NCI-H1417 treated with DMSO at 0.1 percent for 48 hours (cell line): ENCODE data around the gene WWC1.
"Not testable (repeated sequence)": the region's sequence is repeated elsewhere in the genome, so short reads cannot be mapped to it uniquely, and the experiment has no call there.

Experiments
- DNase-seq: peaks from one replicate; lab custom pipeline; 2025; lab: John Stamatoyannopoulos, UW

WWC1 gene

GRCh38 chr5:168308976-168309598 lies 17.6 kb downstream of the WWC1 start:
- no peak for DNase-seq

GRCh38 chr5:168310541-168310940 lies 19.1 kb downstream of the WWC1 start:
- not testable (repeated sequence) for DNase-seq

DNA sequence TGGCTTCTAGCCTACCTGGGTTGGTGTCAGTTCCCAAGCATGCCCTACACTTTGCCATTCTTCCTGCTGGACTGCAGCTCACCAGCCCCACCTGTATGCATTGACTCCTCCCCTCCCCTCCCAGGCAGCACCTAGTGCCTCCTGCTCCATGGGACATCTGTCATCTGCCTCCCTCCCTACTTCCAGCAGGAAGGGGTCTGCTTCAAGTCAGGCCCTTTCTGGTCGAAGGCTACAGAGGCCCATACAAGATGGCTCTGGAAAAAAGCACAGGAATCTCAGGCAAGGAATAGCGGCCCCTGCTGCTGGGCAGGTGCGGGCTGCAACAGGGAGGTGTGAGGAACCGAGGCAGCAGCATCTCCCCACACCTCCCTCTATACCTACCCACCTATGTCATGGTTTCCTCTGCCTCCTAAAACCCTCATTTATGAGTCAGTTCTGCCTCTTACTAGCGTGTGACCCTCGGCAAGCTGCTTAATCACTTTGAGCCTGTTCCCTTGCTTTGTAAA lies 19.7 kb downstream of the WWC1 start:
- no peak for DNase-seq

DNA sequence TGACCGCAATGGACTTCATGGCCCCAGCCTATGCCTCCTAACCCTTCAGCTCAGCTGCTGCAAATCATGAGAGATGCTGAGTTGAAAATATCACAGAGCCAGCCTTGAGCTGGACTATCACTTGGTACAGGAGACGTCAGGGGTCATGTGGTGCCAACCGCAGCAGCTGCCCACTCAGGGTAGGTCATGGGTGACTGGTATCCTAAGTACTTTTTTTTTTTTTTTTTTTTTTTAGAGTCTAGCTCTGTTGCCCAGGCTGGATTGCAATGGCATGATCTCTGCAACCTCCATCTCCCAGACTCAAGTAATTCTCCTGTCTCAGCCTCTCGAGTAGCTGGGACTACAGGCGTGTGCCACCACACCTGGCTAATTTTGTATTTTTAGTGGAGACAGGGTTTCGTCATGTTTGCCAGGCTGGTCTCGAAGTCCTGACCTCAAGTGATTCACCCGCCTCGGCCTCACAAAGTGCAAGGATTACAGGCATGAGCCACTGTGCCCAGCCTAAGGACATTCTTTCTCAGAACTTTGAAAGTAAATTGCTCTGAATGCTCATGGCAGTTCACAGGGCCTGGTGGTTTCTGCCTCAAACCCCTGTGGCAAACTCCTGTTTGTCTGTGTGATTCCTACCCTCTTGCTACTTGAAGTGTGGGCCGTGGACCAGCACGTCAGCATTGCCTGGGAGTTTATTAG lies 21.3 kb downstream of the WWC1 start:
- DNase-seq: no peak

GRCh38 chr5:168313596-168314204 lies 22.3 kb downstream of the WWC1 start:
- DNase-seq: no peak

- no peak for DNase-seq
Observed at GRCh38 chr5:168314735-168315411, 23.4 kb downstream of the WWC1 start.

- no peak for DNase-seq
Observed at GRCh38 chr5:168315416-168316138, 24.1 kb downstream of the WWC1 start.

DNA sequence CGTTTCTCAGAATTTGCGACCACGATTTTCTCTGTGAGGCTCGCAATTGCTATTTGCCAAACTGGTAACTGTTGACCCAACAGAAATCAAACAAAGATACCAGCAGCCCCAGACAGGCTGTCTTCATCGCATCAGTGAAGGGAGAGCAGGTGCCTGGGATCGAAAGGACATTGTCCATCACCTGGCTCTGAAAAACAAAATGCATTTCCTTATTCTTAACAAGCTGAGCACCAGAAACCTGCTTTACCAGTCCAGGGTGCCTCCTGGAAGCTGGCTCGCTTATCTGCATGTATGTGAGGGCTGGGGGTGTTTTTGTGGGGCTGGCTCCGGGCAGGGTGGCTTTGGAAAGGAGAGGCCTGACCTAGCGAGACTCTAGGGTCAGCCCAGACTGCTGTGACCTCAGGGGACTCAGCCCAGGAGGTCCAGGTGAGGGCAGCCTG lies 24.7 kb downstream of the WWC1 start:
- no peak for DNase-seq

DNA sequence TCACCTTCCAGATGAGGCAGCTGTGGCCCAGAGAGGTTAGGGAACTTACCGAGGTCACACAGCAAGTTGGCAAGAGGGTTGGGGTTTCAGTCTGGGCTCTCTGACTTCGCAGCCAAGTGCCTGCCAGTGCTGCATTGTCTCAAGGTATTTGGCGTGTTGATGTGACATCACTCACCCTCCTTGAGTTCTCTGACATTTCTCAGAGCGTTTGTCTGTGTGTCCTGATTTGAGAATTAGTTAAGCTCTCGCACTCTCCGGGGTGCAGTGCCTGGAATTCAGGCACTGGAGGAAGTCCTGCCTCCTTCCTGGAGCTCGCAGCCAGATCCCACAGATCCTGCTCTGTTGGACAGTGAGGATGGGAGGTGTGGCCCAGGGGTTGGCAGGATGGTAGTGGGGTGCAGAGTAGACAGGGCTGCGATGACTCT lies 25.7 kb downstream of the WWC1 start:
- no peak for DNase-seq

DNA sequence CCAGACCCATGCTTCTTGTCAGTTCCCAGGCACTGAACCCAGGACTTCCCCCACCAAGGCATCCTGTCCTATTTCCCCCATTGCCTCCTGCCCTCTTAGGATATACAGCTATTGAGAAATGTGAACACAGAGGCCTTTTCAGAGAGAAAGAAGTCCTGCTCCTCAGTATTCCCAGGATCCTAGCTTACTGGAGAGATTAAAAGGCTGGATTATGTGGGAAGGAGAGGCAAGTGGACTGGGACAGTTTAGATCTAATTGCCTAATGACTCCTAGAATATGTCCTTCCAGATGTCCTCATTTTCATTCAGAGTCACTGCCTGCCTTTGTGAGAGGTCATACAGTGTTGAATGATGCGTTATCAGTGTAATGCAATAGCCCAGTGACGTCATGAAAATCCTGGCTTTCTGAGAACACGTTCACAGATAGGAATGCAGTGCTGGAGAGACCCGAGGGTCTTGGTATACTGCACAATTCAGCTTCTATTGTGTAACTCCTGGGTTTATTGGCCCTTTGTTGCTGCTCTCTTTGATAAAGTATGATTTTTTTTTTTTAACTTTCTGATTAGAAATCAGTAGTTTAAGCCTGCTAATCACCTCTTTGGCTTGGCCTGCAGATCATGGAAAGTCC lies 26.2 kb downstream of the WWC1 start:
- no peak for DNase-seq

- no peak for DNase-seq
Observed at GRCh38 chr5:168318240-168318639, 26.8 kb downstream of the WWC1 start.

DNA sequence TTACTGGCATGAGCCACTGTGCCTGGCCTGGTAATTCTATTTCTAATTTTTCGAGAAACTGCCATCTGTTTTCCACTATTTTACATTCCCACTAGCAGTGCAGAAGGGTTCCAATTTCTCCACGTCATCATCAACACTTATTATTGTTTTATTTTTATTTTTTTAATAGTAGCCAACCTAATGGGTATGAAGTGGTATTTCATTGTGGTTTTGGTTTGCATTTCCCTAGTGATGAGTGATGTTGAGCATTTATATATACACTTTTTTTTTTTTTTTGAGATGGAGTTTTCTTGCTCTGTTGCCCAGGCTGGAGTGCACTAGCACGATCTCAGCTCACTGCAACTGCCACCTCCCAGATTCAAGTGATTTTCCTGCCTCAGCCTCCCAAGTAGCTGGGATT lies 28.3 kb downstream of the WWC1 start:
- DNase-seq: no peak

GRCh38 chr5:168320805-168321204 lies 29.4 kb downstream of the WWC1 start:
- DNase-seq: no peak

DNA sequence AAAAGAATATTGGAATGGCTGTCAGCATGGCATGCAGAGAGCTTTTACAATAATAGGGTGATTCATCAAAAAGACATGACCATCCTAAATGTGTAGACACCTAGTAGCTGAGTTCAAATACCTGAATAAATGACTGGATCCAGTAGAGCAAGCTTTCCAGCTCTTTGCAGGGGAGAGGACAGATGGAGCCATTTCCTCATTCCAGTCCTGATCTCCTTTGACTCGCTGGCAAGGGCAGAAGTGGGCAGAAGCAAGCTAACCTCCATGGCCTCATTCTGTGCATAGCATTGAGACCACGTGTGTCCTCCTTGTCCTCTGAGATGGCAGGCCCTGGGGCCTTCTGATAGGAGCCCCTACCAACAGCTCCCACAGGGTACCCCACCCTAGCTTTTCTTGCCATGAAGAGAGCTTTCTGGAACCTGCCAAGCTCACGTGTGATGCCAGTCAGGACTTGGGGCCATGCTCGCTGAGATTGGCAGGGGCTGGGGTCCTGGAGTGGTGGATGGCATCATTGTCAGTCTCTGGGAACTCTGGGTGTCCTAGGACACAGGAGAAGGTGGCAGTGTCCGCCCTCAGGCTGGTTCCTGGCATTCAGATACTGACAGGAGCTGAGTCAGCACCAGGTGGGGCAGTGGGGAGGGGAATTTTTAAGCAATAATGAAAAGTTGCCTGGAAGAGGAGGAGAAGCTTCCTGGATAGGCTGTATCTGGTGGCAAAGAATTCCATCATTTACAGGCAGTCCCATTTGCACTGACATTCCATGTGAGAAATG lies 33.6 kb downstream of the WWC1 start:
- DNase-seq: no peak

DNA sequence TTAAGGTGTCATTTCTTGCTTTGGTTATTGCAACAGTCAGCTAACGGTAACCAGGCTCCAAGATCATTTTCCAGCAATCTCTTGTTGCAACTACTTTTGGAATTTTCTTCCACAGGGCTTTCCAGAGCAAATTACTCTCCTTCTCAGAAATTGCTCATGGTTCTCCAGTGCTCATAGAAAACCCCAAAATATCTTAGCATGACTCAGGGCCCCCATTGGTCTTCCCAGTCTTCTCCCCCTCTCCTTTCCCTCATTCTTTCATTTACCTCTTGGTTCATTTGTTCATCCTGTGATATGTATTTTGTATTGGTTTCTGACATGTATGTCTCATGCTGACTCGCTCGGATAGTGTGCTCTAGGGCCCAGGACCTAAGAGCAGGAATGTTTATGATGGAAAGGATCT lies 35.6 kb downstream of the WWC1 start:
- no peak for DNase-seq

GRCh38 chr5:168327451-168327850 lies 36.0 kb downstream of the WWC1 start:
- no peak for DNase-seq

DNA sequence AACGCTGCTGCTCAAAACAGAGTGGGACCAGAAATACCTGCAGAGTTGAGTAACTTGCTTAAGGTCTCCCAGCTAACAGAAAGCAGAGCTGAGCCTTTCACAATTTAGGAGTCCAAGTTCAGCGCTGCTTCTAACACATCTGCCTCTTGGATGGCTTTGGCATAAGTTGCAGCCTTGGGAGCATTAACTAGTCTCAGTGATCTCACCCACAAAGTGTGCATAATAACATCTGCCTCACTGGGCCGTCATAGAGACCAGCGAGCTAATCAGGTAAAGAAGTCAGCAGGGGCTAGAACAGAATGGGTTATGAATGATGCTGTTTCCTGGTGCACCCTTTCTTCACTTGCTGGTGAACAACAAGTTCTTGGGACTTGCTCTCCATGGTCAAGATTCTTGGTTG lies 36.5 kb downstream of the WWC1 start:
- no peak for DNase-seq

DNA sequence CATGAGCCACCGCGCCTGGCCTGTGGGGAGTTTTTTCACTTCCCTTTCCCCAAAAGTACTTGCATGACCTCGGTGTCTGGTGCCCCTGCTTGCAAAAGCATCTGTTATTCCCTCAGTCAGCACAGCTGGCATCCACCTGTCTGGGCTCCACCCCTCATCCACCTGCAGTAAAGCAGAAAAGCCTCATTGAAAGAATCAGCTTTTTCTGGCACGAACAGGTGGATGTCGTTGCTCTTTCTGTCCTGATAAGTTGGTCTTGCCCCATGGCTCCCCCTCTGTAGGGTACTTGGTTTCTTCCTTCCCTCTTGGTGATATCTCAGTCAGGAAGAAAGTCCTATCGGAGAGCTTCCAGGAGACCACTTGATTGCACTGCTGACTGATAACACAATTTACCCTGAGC lies 37.4 kb downstream of the WWC1 start:
- DNase-seq: no peak

- no peak for DNase-seq
Observed at GRCh38 chr5:168329302-168329701, 37.9 kb downstream of the WWC1 start.

DNA sequence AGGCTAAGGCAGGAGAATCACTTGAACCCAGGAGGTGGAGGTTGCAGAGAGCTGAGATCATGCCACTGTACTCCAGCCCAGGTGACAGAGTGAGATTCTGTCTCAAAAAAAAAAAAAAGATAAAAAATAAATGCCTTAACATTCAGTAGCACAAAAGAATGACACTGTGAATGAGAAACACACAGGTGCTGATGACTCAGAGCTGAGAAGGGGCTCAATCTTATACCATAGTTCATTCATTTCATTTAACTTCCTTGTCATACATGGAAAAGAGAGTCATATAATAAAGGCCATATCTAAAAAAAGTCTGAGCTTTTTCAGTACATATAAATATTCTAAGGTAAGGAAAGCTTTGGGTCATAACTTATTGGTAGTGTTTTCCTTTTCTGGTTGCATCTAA lies 40.6 kb downstream of the WWC1 start:
- no peak for DNase-seq

DNA sequence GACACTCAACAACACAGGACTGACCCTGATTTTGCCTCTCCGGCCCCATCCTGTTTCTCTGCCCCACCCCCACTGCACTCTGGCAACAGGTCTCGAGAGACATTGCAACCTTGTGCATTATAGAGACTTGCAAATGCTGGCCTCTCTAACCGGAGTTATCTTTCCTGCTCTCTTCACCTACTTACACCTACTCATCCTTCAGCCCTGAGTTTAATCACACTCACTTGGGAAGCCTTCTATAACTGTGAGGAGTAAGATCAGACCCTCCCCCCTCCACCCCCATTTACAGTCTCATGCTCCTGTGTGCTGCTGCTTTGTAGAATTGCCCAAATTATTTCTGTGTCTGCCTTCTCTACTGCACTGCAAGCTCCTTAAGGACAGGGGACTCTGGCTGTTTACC lies 42.8 kb downstream of the WWC1 start:
- DNase-seq: no peak
